Stimulated activated CD4-positive, alpha-beta T cell treated with anti-CD3 and anti-CD28 coated beads, Interleukin-15, amount 100 ng/mL, for 48 hours (primary cell): ENCODE results near the gene R3HDM1.
"Not testable (repeated sequence)": the region's sequence is repeated elsewhere in the genome, so short reads cannot be mapped to it uniquely, and the experiment has no call there.

Experiments used
- DNase-seq, 2 donors: peaks; one replicate each; pipeline ENCODE4 v3.0.0-alpha.2; 2020; ENCODE audit warnings: low read depth in 2 of 2

R3HDM1 gene

GRCh38 chr2:135641156-135642068, 110.1 kb downstream of the R3HDM1 start:
- no peak for DNase-seq

DNA sequence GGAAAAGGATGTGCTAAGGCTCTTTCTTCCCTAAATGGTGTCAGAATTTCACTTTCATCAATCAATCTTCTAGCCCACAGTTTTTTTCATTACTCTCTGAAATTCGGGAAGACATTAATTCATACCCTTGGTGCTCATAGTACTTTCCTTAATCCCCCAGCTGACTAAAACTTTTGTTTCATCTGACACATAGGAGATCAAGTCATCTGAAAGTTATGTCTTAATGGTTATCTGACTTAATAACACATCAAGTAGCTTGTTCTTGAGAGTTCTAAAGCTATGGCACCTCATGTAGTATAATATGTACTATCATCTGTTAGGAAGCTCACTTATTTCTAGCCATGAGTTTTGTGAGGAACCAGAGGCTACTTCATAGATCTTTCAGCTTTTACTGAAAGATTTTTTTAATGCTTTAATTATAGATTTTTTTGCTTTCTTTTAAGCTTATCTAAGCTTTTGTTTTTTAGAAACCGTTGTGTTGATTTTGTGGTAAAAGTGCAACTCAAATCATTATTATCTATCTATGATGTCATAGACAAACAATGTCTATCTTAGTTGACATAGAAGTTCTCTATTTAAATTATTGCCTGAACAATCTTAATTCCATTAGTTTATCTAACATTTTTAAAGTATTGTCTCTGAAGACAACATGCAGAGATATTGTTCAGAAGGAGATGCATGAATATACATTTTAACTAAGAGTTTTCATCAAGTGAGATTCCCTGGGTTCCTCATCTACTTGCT, 116.7 kb downstream of the R3HDM1 start:
- DNase-seq = no peak

GRCh38 chr2:135650721-135651120, 119.4 kb downstream of the R3HDM1 start:
- DNase-seq = no peak

- DNase-seq = no peak
These were observed 120.4 kb downstream of the R3HDM1 start for GRCh38 chr2:135651717-135652116.

DNA sequence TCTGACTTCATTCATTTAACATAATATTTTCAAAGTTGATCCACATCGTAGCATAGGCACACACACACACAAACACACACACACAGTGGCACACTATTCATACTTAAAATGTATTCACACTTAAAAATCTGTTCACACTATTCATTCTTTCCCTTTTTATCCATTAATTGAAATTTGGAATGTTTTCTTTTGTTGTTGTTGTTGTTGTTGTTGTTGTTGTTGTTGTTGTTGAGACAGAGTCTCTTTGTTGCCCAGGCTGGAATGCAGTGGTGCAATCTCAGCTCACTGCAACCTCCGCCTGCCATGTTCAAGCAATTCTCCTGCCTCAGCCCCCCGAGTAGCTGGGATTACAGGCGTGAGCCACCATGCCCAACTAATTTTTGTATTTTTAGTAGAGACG, 123.0 kb downstream of the R3HDM1 start:
- DNase-seq = not testable (repeated sequence)

DNA sequence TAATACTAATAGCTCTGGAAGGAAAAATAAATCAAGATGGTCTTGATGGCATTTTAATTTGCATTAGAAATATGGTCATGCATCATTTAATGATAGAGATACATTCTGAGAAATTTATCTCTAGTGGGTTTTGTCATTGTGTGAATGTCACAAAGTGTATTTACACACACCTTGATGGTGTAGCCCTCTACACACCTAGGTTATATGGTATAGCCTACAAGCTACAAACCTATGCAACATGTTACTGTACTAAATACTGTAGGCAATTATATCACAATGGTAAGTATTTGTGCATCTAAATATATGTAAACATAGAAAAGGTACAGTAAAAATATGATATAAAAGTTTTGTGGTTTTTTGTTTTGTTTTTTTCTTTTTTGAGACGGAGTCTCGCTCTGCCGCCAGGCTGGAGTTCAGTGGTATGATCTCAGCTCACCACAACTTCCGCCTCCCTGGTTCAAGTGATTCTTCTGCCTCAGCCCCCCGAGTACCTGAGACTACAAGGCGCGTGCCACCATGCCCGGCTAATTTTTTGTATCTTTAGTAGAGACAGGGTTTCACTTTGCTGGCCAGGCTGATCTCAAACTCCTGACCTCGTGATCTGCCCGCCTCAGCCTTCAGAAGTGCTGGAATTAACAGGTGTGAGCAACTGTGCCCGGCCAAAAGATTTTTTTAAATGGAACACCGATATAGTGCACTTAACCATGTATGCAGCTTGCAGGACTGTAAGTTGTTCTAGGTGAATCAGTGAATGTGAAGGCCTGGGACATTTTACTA, 126.7 kb downstream of the R3HDM1 start:
- peak in 1 of 2 donors; percentile 8 for DNase-seq

DNA sequence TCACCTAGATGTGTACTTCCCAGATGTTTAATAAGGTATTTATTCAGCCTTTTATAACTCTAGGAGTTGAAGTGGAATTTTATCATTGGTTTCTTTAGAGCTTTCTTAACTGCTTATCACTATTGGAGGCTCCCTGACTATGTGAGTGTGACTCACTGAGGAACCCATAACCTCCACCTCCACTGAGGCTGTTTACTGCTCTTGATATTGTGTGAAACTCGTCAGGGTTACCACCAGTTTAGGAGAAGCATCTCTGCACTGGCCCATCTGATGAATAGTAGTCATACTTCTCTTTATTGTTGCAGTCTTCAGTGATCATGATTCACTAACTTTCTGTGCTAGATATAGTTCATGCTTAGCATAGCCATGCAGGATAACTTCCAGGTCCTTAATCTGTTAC, 130.8 kb downstream of the R3HDM1 start:
- DNase-seq = no peak

DNA sequence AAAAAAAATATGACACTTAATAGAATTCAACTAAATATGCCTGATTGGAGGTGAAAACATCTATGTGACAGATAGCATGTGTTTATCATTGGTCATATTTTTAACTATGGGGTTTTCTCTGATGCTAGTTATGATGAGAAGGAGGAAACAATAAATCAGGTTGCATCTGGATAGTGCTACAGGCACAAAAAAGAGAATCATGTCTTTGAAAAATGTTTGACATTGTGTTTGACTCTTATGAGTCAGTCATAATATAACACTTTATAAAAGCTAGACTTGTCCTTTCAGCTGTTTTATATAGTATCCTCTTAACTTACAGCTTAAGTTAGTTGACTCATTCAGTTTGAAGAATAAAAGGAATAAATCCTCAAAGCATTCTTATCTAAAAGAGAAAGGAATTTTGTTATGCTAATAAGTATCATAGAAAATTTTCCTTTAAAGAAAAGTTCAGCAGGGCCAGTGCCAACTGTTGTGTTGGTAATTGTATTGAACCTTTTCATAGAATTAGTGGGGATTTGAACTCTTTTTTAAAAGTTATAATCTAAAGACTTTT, 131.9 kb downstream of the R3HDM1 start:
- no peak for DNase-seq

DNA sequence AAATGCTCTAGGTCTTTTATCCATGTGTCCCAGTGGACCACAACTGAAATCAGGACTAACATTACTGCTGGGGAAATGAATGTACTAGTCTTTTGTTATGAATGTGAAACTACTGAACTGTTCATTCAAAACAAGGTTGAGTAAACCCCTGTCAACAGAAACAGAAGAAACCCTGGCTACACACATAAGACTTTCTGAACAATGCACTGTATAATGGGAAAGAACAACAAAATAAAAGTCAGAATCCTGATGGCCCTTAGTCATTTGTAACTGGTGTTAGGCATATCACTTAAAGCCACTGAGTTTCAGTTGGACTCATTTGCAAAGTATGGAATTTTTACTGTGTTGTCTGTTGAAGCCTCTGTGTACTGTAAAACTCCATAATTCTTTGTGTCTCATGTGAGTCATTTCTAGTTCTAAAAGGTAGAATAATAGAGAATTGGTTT, 133.4 kb downstream of the R3HDM1 start:
- no peak for DNase-seq

DNA sequence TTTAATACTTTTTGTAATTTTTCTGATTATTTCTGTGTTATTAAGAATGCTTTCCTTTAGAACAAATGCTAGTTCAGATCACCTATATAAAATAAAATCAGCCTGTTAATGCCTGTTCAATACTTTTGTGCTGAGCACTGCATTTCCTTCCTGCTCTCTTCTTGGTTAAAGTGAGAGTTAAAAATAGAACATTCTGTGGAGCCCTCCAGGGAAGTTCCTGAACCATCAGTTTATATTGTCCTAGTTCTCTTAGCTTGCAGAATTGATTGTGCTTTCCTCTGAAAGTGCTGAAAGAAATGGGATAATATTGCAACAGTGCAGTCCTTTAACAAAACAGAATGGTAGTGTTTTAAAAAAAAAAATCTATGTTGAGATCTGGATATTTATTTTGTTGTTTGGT, 135.8 kb downstream of the R3HDM1 start:
- no peak for DNase-seq

DNA sequence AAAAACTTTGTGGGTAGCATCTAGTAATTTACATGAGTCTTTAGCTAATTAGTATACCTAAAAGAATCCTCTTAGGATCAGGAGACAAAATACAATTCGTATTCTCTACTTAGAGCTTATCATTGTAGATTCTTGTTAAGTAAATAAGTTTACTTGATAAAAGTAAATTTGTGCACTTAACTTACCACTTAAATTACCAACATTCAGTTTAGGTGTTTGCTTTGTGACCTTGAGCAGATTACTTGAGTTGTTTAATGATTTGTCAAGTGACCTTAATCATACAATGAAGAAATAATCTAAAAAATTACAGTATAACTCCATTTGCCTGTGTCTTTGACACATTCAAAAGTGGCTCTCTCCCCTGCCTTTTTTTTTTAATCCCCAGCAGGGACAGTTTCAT, 143.2 kb downstream of the R3HDM1 start:
- no peak for DNase-seq

GRCh38 chr2:135676031-135676430, 144.7 kb downstream of the R3HDM1 start:
- no peak for DNase-seq

GRCh38 chr2:135679125-135679524, 147.8 kb downstream of the R3HDM1 start:
- no peak for DNase-seq

GRCh38 chr2:135685361-135685760, 154.1 kb downstream of the R3HDM1 start:
- DNase-seq = no peak

DNA sequence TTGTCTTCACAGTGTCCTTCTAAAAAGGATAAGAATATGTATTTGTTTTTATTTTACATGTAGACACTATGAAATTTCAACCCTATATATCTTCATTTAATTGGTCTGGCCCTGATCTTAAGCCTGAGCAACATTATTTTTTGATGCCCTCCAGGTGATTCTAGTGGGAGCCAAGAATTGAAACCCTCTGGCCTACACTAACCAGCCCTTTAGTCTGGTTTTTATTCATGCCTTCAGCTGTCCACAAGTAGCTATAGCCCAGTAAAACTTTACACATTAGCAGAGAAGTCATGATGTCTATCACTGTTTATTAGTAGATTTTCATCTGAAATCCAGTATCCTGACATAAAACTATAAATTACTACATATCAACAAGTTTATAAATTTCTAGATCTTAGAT, 157.7 kb downstream of the R3HDM1 start:
- DNase-seq = no peak

DNA sequence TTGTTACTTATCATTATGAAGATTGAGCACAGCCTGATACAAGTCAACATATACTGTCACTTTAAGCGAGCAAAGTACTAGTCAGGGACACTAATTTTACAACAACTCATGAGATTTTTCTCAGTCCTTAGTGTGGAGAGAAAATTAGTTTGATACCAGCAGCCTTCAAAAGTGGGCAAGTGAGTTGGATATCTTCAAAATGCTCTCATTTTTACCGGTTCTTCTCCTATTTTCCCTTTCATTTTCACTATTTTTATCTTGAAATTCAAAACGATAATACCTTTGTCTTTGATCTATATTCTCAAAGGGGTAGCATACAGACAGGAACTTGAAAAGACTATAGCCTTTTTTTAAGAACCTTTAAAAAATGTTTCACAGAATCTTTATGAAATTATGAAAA, 158.4 kb downstream of the R3HDM1 start:
- no peak for DNase-seq

GRCh38 chr2:135694711-135695110, 163.4 kb downstream of the R3HDM1 start:
- no peak for DNase-seq

DNA sequence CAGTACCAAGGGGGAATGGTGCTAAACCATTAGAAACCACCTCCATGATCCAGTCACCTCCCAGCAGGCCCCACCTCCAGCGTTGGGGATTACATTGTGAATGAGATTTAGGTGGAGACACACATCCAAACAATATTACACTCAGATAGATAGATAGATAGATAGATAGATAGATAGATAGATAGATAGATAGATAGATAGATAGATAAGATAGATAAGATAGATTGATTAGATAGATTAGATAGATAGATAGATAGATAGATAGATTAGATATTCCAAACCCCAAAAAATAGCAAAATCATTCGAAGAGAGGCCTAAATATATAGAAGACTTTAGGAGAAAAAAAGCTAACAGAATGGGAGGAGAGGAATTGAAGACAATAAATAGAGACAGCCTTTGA, 167.6 kb downstream of the R3HDM1 start:
- no peak for DNase-seq

- no peak for DNase-seq
These were observed 170.2 kb downstream of the R3HDM1 start for GRCh38 chr2:135701442-135701841.

DNA sequence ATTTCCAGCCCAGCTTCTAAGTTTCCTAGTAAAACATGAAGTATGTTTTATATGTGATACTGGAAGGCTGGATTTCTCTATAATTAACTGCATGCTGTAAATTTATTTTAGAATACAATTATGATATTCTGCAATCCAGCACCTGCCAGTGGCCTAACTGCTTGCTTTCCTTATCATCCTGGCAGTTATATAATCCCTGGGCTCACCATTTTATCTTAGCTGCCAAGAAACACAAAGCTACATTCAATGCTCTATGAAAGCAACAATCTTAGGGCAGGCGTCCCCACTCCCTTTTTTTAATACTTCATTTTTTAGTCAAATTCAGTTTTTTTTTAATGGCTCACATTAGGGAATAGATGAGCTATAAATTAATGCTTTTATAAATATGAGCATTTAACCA, 172.0 kb downstream of the R3HDM1 start:
- DNase-seq = no peak

DNA sequence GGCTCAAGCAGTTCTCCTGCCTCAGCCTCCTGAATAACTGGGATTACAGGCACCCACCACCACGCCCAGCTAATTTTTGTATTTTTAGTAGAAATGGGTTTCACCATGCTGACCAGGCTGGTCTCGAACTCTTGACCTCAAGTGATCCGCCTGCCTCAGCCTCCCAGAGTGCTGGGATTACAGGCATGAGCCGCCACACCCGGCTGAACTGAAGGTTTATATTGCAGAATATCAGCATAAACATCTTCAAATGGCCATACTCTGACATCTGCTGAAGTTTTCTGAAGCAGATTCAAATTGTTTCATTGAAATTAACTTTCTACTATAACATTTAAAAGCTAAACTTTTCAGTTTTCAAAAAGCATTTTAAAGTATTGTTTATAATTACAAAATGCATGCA, 172.8 kb downstream of the R3HDM1 start:
- DNase-seq = not testable (repeated sequence)

GRCh38 chr2:135708159-135708558, 176.9 kb downstream of the R3HDM1 start:
- no peak for DNase-seq
